NCI-H748 treated with DMSO at 0.1 percent for 48 hours (cell line): ENCODE data around the gene ST6GALNAC3.

Experiments used
- DNase-seq: peaks from one replicate; lab custom pipeline; 2025; lab: John Stamatoyannopoulos, UW

Gene ST6GALNAC3

DNA sequence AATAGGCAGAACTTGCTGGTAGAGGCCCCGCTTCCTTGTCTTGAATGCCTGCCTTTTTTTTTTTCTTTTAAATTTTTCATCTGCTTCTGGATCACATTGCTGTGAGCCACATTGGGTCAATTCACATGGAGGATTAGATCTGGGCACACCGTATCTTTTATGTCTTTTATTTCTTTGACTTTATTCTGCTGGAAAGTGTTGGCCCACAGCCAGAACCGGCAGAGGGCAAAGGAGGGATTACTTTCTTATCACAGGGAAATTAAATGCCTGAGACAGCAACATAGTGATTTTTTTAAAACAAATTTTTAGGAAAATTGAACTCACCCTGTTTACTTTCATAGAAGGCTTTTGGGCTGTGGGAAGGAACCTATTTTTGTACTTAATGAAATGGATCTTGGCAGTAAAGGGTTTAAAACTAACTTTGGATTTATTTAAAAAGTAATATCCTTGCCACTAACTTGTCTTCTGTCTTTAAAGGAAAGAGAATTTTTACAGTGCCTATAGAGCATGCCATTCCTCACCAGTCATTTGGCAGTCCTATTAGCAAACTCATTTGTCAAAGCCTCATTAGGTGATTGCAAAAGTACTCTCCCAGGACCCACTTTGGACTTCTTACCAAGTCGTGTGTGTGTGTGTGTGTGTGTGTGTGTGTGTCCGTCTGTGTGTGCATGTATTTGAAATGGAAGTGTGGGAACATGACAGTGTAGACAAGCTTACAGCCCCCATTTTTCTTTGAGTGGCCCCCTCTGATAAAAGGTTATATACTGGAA, 68.4 kb downstream of the ST6GALNAC3 start:
- DNase-seq, result no peak

DNA sequence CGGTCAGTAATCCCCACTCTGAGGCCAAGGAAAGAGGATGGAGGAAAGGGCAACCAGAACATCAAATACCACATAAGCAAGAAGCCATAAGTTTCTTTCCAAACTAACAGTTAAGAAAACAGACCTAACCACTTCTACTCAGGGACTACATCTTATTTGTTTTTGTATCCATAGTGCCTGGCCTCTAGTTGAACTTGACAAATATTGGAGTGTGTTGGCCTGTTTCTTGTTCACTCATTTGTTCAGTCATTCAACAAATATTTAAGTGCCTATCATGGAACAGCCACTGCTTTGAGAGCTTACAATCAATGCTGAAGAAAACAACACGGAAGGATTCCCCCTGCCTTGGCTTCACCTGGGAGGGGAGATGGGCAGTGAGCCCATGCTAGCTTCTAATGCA, 69.7 kb downstream of the ST6GALNAC3 start:
- no peak for DNase-seq

DNA sequence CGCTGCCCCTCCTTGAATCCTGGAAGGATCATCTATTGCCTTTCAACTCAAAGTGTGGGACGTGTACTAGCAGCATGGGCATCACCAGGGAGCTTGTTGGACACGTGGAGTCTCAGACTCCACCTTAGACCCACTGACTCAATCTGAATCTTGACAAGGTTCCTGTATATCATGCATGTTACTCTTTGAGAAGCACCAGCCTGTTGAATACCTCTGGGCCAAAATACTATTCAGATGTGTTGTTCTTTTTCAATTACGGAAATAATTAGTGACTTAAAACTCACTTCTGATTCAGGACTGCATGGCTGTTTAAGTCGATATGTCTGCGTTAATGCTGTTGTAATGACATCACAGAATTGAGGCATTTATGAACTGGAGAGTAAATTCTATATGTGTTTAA, 70.8 kb downstream of the ST6GALNAC3 start:
- no peak for DNase-seq

DNA sequence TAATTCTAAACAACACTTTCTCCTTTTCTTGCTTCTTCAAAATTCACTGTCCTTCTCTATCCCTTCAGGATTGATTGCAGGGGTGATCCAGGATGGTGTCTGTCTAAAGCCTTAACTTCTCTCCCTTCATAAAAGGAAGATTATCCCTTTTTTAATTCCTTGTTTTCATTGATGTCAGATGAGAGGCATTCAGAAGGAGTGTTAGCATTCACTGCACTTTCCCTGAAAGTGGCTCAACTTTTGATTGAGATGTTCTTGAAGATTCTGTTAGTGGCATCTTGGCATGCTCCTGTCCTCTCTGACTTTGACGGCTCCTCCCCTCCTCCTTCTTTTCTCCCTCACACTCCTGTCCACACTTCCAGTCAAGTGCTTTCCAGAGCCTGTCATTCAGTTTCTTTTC, 71.6 kb downstream of the ST6GALNAC3 start:
- DNase-seq, result no peak

DNA sequence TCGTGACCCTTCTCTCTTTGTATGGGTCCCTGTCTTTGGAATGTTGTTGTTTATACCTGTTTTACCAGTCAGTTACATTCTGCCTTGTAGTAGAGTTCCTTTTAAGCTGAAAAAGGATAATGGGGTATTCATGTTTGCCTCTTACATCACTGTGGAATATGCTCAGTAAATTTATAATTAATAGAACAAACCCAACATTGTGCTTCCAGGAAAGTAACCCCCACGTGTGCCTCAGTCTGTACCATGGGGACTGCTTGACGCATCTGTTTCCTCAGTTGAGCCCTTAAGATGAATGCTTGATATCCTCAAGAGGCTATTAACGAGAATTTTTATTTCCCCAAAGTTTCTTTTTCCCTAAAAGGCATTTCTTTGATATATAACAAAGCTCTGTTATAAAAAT, 73.4 kb downstream of the ST6GALNAC3 start:
- no peak for DNase-seq

DNA sequence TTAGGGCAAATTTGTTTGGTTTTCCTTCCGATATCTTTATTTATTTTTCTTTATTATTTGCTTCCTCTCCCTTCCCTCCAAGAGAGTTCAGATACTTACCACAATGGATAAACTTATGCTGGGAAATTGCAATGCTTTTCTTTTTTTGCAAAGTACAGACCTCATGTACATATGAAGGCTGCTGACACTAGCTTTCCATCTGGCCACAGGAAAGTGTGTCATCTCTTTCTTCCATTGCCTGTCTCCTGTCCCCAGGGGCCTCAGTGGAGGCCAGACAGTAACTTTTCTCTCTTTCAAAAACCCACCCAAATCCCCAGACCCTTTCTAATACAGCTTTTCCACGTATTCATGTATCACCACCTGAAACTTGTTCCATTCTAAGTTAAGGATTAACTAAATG, 73.9 kb downstream of the ST6GALNAC3 start:
- DNase-seq, result no peak

DNA sequence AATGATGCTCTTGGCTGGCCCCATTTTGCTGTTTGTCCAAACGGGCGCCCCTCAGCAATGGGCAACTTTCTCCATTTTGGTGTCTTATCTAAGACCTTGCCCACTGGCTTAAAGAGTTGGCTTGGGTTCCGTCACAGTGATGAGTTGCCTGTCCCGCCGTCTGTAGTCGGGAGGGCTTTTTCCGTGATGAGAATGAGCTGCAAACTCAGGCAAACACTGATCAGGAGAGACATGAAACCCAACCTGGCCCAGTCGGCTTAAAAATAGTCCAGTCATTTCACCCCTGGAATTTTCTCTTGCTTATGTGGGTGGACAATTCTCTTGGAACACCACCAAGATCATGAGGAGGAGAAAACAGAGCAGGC, 79.3 kb downstream of the ST6GALNAC3 start:
- no peak for DNase-seq

DNA sequence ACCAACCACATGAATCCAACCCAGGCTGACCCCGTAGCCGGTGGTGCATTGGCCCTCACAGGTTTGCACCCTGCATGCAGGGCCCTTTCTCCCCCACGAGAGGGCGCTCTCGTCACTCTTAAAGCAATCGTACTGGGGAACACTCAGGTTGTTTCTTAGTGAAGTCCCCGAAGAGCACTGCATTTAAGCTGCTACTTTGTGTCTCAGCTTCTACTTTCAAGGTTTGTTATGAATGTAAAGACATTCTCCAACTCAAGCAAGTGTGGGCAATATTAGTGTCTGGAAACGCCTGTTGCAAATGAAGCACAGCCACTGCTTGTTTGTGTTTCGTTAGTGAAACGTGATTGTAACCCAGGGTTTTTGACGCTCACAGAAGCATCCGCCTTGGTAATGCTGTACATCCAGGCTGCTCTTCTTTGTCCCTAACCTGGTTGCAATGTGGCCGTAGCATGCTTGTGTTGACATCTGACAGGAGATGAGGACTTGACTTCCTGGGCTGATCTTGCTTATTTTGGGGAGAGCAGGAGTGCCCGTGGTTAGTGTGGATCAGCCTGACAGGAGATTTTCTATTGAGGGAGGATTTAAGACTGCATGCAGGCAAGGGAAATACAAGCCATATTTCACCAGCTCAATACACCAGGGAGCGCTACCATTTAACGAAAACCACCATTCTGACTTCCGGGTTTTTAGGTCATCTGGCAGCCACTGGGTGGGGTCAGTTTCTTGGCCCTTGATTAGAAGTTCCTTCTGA, 79.8 kb downstream of the ST6GALNAC3 start:
- peak; percentile 92 for DNase-seq

DNA sequence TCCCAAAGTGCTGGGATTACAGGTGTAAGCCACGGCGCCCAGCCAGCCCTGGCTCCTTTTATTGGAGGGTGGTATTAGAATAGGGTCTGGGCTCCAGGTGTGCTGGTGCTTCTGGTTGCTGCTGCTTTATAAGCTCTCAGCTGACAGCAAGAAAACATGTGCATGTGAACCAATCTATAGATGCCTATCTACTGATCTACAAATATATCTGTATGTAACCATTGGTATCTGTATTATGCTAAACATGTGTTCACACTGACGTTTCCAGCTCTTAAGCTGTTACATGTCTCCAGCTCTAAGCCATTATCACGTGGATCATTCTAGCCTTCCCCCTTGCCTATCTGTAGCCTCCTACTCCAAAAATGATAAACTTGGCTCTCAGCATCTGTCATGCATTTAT, 82.4 kb downstream of the ST6GALNAC3 start:
- no peak for DNase-seq

DNA sequence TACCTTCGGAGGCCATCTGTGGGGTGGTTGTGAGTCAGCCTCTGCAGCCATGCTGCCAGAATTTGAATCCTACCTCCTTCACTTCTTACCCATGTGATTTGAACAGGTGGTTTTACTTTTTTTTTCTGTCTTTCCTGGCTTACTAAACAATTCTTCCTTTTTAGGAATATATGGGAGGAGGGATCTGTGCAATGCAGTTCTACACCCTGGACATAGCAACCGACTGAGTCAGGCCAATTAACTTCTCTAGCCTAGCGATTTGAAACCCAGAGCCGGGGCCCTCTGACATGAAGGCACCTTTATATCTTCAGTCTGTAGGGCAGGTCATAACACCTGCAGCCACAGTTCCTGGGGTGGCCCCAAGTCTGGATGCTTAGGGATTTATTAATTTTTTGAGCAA, 83.6 kb downstream of the ST6GALNAC3 start:
- DNase-seq, result no peak

DNA sequence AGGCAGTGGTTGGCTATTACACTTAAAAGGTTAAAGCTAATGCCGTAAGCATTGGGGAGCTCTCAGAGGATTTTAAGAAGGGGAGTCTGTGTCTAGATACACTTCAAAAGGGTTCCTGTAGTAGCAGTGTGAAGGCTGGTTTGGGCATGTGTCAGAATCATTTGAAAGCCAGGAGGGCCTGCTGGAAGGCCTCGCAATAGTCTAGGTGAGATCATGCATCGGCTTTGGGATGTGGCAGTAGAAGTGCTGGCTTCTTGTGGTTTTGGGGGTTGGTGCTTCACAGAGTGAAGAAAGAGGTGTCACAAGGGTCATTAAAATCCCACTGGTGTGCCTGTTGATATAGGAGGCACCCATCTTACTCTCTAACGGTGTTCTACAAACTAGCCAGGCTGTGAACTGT, 85.7 kb downstream of the ST6GALNAC3 start:
- no peak for DNase-seq

DNA sequence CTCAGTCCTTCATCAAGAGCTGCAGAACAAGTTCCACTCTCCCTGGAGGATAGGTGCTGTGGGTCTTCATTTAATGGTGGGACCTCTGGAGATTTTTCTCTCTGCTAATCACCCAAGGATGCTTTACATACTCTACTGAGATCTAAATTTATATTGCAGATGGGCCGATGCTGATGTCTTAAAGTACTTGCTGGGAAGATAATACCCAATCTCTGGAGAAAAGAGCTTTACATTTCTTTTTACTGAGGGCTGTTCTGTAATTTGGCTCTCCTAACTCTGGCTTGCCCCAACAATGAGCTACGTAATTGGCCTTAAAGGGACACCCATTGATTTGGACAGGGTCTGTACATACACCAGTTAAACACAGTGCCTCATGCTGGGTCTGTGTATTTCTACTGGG, 86.9 kb downstream of the ST6GALNAC3 start:
- DNase-seq, result no peak

DNA sequence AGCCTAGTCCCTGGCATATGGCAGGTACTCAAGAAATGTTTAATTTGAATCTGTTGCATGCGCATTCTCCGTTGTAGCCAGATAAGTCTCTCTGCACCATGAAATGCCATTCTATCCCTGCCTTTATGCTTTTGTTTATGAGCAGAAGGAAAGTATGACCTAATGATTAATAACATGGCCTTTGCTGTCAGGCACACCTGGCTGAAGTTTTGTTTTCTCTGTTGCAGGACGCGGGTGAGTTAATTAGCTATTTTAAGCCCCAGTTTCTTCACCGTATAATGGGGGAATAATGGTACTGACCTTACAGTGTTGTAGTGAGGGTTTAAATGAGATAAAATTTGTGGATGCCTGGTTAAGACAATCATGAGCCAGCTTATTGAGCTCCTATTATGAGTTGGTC, 87.7 kb downstream of the ST6GALNAC3 start:
- DNase-seq, result no peak

DNA sequence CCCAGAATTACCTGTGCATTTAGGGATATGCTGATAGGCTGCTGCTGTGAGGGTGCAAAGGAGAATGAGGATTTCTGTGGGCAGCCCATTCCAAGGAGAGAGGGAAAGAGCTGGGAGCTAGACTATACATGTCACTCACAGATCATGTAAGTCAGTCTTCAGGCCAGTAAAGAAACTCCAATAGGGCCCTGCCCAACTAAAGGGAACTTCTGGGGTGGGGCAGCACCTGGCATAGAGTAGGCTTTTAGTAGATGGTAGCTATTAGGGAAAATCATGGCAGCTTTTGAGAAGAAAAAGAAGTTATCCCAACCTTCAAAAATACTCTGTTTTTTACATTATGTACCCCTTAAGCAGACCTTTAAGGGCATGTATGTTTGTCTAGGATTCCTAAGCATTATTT, 89.6 kb downstream of the ST6GALNAC3 start:
- DNase-seq, result no peak

DNA sequence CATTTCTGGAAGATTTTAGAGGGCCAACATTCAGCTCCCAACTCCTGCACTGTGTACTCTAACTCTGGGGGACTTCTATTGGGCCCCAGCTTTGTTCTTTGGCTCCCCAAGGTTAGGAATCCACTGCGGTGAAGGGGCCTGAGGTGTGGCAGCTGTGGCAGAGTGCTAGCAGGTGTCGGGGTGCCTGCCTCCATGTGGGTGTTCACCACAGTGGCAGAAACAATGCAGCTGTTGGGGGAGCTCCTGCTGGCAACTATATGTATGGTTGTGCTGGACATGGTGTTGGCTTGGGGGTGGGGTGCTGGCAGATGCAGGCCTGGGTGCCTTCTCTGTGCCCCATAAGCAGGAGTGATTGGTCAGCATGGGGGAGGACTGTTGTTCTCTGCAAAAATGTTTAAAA, 95.5 kb downstream of the ST6GALNAC3 start:
- DNase-seq, result no peak

DNA sequence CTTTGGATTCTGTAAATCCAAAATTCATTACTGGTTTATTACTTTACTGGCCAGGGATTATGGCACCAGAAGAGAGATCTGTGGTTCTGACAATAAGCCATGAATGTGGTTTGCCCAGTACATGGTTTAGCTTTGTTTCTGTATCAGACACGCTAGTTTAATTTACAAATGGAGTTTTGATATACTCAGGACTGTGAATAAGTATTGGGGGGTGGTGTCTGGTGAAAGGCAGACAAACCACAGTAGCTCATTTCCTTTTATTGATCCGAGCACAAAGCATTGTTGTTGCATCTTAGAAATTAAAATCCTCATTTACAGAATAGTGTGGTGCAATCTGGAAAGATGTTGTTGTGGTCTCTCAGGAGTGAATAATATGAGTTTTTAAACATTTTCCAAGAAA, 96.0 kb downstream of the ST6GALNAC3 start:
- no peak for DNase-seq

DNA sequence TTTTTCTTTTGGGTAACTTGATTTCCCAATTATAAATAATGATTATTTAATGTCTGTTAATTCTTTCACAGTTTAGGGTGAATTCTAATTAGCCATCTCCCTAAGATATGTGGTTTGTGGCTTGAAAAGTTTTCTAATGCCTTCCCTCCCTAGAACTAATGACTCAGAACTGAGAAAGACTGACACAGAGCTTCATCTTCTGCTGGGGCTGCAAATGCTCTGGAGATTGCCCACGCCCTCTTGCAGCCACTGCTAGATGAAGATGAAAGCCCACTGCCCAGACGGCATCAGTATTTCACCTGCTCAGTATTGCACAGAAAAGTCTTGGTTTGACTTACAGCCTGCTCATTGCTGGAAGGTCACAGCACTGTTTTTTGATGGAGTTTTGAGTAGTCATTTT, 101.5 kb downstream of the ST6GALNAC3 start:
- no peak for DNase-seq

DNA sequence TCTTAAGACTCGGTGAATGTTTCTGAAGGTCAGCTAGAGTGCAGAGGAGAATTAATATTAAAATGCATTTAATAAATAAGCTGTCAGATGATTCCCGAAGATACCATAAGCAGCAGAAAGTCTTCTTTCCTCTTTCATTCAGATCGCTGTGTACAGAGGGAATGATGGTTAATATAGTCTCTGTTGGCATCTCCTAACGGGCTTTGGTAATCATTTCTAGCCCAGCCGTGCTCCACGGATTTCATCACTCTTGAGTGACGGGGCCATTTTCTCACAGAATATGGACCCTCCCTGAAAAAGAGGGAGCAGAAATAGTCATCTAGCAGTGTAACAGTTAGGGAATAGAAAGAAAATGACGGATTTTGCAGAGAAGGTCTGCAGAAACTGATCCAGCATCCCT, 103.1 kb downstream of the ST6GALNAC3 start:
- no peak for DNase-seq

DNA sequence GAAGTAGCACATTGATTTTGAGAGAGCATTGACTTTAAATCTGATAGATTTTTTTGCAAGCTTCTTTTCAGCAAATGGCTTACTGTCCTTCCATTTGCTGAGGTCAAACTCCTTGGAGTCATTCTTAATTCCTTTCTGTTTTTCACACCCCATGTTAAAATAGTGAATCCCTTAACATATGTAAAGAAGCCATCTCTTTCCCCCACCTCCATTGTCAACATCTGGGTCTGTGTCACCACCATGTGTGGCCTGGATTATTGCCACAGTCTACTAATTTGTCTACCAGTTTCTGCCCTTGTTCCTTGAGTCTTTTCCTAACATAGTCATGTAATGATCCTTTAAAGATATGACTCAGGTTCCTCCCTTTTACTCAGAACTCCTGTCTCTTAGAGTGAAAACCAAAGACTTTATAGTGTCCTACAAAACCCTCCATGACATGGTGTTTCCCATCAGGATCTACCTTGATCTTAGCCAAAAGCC, 104.7 kb downstream of the ST6GALNAC3 start:
- no peak for DNase-seq

DNA sequence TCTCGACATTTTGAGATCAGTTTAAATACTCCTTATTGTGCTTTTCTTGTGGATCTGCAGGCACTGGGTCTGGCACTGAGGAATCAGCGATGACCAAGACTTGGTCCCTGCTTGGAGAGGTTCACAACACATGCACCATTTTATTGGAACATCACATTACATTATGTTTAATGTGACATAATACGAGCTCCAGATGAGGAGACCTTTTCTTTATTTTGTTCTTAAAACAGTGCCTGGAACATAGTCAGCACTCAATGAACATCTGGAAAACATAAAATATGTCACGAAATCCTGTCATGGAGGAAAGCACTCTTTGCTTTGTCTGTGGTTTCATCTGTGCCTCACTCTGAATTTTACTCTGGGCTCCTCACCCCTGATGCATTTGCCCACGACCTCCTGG, 110.7 kb downstream of the ST6GALNAC3 start:
- DNase-seq, result no peak

DNA sequence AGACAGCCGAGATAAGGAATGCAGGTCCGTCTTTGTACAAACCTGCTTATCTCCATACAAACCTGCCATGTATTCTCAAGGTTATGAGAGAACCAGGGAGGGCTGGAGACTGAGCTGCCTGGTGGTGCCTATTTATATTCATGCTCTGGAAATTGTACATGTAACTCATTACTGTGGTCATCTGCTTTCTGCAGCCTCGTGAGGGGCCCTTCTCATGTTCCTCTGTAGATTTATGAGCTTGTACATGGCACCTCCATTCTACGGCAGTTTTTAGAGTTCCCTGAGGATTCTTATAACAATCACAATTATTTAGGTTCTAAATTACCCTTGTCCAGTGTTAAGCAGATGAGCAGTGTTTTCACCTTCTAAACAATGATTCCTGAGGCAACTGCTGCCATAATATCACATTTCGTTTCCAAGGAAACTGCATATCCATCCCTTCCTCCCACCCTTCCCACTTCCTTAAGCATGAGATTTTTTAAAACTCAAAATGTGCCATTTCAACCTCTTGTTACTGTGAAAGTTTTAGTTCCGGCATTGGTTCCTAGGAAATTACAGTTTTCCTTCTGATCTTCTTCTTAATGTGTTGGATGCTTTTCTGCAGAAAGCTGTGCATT, 112.1 kb downstream of the ST6GALNAC3 start:
- DNase-seq, result no peak

DNA sequence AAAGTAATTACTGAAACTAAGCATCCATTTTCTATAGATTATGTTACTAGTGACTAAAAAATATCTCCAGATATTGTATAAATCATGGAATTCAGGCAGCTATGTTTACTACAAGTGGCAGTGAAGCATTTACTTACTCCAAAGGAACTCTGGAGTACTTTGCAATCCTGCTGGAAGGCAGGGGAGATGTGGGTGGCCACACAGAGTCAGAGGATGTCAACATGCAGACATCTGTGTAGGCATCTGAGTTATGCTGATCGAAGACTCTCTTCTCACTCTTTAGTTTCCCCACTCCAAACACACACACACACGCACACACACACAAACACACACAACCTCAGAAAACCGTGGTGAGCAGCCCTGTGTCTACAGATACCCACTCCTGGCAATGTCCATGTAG, 112.9 kb downstream of the ST6GALNAC3 start:
- DNase-seq, result no peak

DNA sequence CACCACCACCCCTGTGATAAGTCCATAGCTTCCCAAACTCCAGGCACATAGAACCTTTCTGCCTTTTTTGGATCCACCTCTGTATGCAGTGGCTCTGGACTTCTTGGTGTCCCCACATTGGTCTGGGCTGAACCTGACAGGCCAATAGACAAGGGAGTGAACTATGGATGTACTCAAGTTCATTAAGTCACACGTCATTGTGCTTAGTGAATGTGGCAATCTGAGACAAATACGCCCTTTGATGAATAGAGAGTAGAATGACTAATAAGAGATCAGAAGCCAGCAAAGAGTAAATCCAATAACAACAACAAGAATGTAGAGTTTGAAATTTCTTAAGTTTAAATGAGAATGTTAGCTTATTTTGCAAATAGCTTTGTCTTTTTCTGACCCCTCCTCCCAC, 114.8 kb downstream of the ST6GALNAC3 start:
- no peak for DNase-seq
